A673 (cell line): Measurements from ENCODE around the gene KLRK1.

Experiments used
- CTCF ChIP-seq: fragments of 300-800, 200-600 bp; sonication (generic); conservative IDR thresholded peaks from 2 replicates; pipeline ENCODE4 v1.5.1; 2017; ENCODE audit warnings: low read depth, mild to moderate bottlenecking, antibody characterized with exemption, low read length, moderate library complexity, mixed read lengths
- EZH2 ChIP-seq: fragments of 200-600 bp; sonication (generic); IDR thresholded peaks from 2 replicates; pipeline ENCODE4 v1.6.1; 2017; ENCODE audit warnings: borderline replicate concordance, low read depth, mild to moderate bottlenecking, mixed read lengths, antibody characterized with exemption, low read length; ENCODE audit not compliant: poor library complexity, severe bottlenecking

DNA sequence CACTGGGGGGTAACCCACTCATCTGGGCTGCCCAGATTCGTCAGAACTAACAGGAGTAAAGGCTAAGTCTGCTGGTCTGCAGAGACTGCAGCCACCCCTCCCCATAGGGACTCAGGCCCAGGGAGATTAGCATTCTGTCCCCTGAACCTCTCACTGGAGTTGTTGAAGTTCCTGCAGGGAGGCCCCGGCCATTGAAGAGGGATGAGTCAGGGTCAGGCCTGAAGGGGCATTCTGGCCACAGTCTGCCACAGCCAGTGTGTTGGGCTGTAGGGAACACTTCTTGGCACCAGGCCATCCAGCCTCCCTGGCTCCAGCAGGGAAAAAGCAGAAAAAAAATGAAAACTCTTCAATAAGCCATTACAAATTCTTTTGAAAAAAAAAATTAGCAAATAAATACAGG, 35.3 kb downstream of the KLRK1 start:
- no peak for TF ChIP-seq CTCF
- no peak for TF ChIP-seq EZH2
